Frontal cortex (tissue), 4 donors: ENCODE data around the gene FAM81A. TPM values are rescaled to one million over a fixed set of nuclear protein-coding genes. Genes with fewer than 3 reads are reported as not detected.
"Not testable (repeated sequence)": the region's sequence is repeated elsewhere in the genome, so short reads cannot be mapped to it uniquely, and the experiment has no call there.

ENCODE experiments used
- DNase-seq, 2 donors: peaks; one replicate each; pipeline ENCODE4 v3.0.0; 2012; ENCODE audit warnings: low spot score in 2 of 2
- FAIRE-seq: peaks from 2 replicates; lab custom pipeline; 2012; peaks lifted over from hg19 to GRCh38; lab: Jason Lieb, UNC
- total RNA-seq: library from RNA; depleted of rRNA; stranded (reverse); fragments of >200 nt; gene quantifications from one replicate; pipeline ENCODE4 v1.2.3, GENCODE V29; 2014
- donor health status: control.
- donor health status: control.
- donor health status: control.

The FAM81A gene
- total RNA-seq, 1 donor from 2014 or later: 42.8 TPM

- no peak for FAIRE-seq
- no peak for DNase-seq
These were observed 23.5 kb downstream of the FAM81A start for GRCh38 chr15:59461521-59461920.

DNA sequence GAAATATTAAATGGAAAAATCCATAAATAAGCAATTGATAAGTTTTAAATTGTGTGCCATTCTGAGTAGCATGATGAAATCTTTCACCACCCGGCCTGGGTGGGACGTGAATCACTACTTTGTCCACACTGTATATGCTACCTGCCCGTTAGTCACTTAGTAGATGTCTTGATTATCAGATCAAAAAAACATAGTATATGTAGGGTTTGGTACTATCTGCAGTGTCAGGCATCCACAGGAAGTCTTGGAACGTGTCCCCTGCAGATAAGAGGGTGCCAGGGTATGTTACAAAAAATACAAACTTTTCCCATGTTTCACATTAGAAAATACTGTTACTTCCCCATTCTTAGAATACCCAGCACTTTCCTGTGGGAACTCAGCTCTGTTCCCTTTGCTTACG, 35.2 kb downstream of the FAM81A start:
- FAIRE-seq (no peak), DNase-seq (no peak)

DNA sequence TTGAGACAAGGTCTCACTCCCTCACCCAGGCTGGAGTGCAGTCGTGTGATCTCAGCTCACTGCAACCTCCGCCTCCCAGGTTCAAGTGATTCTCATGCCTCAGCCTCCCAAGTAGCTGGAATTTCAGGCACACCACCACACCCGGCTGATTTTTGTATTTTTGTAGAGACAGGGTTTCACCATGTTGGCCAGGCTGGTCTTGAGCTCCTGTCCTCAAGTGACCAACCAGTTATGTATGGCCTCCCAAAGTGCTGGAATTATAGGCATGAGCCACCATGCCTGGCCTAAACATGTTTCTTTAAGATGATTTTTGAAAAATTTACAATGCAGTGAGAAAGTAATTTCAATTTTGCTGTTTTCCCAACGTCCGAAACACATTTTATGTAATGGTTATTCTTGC, 37.2 kb downstream of the FAM81A start:
- FAIRE-seq, DNase-seq: not testable (repeated sequence)

- no peak for DNase-seq
- FAIRE-seq: no peak
These were observed 46.4 kb downstream of the FAM81A start for GRCh38 chr15:59484399-59484798.

DNA sequence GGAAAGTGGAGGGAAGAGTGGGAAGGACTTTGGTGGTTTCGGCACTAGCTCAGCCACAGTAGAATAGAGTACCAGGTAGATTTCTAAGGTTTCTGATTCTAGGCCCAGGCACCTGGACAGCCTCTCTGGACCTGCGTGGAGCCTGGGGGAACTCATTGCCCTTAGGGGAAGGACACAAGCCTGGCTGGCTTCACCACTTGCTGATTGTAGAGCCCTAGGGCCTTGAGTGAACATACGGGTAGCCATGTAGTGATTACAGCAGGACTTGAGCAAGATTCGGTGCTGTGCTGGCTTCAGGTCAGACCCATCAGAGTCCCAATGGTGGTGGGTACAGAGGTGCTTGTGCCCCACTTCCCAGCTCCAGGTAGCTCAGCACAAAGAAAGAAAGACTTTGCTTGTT, 47.0 kb downstream of the FAM81A start:
- no peak for DNase-seq
- FAIRE-seq: no peak

DNA sequence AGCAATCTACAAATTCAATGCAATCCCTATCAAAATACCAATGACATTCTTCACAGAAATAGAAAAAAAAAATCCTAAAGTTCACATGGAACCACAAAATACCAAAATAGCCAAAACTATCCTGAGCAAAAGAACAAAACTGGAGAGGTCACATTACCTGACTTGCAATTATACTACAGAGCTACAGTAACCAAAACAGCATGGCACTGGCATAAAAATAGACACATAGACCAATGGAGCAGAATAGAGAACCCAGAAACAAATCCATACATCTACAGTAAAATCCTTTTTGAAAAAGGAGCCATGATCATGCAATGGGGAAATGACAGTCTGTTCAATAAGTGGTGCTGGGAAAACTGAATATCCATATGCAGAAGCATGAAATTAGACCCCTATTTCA, 51.5 kb downstream of the FAM81A start:
- DNase-seq, FAIRE-seq: not testable (repeated sequence)

GRCh38 chr15:59491062-59491461, 53.1 kb downstream of the FAM81A start:
- FAIRE-seq: no peak
- DNase-seq: no peak

DNA sequence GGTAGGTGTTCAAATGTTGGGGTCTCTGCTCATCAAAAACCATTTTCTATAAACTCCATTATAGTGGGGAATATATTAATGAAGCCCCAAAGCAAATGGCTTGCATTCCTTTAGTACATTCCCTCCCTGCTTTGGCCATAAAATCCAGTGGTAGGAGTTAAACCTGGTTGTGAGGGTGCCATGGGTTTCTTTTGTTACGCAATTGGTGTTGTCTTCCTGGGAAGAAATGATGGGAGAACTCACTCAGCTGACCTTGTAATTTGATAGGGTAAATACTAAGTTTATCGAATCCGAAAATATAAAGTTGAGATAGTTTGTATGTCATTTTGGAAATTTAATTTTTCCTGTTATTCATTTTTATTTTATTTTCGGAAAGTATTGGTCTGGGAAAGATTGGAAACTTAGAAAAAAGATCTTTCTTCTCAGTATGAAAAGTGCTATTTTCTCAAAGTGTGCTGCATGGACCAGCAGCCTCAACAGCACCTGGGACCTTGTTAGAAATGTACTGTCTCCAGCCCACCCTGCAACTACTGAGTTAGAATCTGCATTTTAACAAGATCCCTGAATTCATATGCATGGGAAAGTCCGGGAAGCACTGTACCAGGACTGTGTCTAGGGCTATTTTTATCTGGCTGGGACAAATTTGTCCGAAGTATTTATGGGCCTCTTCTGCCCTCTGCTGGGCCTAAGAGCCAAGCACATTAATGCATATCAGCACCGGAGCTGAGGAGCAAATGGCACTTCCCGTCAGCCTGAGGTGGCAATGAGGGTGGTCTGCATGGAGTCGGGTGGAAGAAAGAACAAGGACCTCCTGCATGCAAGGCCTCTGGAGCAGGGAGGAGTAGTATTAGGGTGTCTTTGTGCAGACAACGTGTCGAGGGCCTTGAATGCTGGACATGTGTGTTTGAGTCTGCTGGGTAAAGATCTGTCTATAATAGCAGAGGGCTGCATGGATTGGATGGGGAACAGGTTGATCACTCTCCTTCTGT, 54.7 kb downstream of the FAM81A start:
- DNase-seq (peak; percentile 31 to 46), FAIRE-seq (no peak)

- peak in 1 of 2 donors; percentile 25 for DNase-seq
- FAIRE-seq: no peak
These were observed 63.6 kb downstream of the FAM81A start for GRCh38 chr15:59501597-59501996.

GRCh38 chr15:59515190-59515589, 77.2 kb downstream of the FAM81A start:
- no peak for FAIRE-seq
- no peak for DNase-seq

DNA sequence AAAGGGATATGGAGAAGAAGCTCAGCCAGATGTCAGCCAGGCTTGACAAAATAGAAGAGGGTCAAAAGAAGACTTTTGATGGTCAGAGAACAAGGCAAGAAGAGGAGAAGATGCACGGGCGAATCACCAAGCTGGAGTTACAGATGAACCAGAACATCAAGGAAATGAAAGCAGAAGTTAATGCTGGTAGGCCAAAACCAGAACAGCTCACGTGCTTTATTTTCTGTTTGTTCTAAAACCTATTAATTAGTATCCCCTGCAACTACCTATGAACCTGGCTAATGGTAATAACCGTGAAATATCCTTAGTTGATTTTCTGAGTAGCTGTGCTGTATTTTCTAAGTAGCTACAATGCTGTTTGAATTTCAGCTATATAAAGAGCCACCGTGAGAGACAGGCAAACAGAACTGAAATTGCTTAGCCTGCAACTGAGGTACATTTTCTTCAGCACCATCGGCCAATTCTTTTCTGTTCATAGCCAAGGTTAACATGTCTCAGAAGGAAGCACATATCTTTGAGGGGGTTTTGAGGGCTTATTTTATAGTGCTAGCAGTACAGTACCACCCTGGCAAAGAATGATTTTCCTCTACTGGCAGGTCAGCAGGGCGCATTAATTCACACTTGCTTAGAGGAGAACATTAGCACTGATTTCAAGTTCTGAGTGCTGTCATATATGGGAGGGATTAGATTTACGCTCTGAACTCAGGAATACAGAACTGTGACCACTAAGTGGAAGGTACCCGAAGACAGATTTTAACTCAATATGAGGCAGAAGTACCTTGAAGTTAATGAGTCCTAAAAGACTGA, 78.9 kb downstream of the FAM81A start:
- FAIRE-seq (no peak), DNase-seq (no peak)

DNA sequence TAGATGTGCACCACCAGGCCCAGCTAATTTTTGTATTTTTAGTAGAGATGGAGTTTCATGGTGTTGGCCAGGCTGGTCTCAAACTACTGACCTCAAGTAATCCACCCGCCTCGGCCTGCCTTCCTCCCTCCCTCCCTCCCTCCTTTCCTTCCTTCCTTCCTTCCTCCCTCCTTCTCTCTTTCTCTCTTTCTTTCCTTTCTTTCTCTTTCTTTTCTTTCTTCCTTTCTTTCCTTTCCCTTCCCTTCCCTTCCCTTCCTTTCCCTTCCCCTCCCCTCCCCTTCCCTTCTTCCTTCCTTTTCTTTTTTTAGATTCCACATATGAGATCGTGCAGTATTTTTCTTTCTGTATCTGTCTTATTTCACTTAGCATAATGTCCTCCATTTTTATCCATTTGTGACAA, 81.3 kb downstream of the FAM81A start:
- DNase-seq: no peak
- no peak for FAIRE-seq

DNA sequence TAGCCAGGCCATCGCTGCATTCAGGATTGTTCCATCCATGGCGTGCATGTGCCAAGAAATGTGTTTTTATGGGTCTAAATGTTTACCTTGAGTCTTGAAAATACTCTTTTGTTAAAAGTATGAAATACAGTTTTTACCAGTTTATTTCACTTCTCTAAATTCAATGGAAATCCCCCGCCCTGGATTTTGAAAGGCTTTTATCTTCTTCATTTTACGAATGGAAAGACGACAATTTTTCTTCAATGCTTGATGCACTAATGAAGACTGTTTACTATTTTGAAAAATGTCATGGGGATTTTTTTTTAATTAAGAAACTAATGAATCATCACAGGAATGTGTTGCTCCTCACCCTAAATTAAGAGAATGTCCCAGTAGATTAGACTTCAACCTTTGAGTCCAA, 83.5 kb downstream of the FAM81A start:
- no peak for DNase-seq
- FAIRE-seq: no peak

DNA sequence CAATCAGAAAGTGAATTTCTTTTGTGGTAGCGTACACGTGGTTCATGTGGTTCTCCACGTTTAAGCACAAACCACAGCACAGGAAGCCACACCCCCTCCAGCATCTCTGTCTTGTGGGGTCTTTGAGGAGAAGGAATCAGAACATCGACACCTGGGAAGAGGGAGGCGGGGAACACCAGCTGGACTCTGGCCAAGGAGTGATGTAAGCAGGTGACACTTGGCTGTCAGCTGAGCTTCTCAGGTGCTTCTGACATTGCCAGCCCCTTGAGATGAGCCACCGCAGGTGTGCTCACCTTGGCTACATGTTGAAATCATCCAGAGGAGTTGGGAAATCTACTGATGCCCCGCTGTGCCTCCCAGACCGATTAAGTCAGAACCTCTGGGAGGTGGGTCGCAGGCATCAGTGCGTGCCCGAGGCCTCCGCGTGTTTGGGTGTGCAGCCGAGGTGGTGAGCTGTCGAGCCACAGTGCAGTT, 85.0 kb downstream of the FAM81A start:
- DNase-seq (no peak), FAIRE-seq (no peak)

DNA sequence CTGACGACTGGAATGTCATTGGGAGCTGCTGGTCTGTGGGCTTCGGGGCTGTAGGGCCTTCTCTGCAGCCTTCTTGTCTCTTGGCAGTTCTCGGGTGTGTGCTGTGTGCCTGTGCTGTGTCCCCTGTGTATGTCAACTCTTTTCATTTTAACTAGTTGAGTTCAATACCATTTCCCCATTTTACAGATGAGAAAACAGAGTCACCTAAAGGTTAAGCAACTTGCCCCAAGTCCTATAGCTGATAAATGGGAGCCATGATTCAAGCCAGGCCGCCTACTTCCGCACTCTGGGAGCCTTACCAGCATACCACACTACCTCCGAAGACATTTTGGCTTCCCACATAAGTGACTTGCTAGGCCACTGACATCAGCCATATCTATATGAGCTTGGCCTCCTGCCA, 85.7 kb downstream of the FAM81A start:
- no peak for DNase-seq
- no peak for FAIRE-seq

DNA sequence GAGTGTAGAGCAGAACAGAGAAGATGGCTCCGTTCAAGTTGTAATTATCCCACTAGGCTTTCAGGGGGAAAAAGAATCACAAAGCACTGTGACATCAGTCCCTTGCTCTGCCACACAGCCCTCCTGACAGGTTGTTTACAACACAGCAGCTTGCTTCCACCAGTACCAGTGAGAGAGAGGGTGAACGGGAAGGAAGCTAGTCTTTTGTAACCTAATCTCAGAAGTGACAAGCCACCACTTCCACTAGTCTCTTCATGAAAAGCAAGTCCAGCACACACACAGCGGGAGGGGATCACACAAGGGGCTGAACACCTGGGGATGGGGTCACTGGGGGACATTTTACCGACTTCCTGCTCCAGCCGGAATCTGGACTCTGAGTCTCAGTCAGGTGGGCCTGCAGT, 86.3 kb downstream of the FAM81A start:
- DNase-seq (no peak), FAIRE-seq (no peak)

DNA sequence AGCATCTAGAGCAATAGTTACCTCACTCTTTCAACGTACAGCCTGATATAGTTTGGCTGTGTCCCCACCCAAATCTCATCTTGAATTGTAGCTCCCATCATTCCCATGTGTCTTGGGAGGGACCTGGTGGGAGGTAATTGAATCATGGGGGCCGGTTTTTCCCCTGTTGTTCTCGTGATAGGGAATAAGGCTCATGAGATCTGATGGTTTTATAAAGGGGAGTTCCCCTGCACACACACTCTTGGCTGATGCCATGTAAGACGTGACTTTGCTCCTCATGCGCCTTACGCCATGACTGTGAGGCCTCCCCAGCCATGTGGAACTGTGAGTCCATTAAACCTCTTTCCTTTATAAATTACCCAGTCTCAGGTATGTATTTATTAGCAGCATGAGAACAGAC, 88.5 kb downstream of the FAM81A start:
- not testable (repeated sequence) for DNase-seq, FAIRE-seq

DNA sequence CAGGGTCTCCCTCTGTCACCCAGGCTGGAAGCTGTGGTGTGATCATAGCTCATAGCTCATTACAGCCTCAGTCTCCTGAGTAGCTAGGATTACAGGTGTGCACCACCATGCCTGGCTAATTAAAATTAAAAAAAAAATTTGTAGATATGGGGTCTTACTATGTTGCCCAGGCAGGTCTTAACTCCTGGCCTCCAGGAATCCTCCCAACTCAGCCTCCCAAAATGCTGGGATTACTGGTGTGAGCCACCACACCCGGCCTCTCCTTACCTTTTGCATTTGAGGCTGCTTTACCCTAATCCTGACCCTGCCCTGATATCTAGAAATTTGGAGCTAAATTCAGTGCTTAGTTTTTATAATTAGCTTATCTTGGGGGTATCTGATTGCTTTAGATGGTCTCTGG, 90.4 kb downstream of the FAM81A start:
- FAIRE-seq (no peak), DNase-seq (no peak)

DNA sequence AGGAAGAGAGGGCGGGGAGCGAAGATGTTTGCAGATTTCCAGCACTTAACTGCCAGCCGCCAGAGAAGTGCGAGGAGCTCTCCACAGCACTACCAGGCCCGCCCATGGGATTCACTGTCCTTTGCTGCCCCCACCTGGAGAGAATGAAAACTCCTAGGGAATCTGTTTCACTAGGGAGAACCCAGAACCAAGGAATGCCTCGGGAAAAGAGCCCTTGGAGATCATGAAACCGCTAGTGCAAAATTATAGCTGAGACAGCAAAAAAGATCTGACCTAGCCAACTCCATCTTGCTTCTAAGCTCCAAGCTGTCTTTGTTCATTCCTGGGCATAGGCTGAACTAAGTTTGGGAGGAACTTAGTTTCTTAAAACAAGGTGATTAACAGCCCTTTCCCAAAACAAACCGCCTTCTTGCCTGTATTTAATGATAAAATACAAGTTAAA, 91.0 kb downstream of the FAM81A start:
- DNase-seq (peak; percentile 16 to 59), FAIRE-seq (no peak)

DNA sequence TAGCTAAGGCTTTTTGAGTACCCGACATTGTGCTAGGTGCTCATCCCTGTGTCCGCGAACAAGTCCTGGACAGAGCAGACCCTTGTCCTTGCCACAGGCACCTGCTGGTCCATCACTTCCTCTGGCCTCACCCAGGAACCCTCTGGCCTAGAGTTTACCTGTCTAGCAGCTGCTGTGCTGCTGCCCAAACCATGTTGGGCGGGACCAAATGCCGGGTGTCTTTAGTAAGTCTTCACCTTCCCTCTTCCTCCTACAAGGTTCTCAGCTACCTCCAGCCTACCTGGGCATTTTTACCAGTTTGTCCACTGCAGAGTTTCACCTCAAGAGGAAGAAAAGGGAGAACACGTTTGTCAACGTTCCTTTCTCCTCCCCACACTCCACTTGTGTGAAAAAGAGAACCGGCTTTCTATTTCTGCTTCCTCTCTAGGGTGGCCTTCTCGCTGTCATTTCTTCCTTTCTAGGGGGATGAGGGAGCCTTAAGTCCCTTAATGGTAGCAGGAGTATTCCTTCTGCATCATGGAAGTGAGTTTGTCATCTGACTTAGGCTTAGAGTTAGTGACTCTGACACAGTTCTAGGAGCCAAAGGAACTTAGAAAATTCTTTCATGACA, 93.2 kb downstream of the FAM81A start:
- FAIRE-seq (no peak), DNase-seq (no peak)
